Dermis microvascular lymphatic vessel endothelial cell (primary cell): ENCODE data around the gene MUSK. TPM values are rescaled to one million over a fixed set of nuclear protein-coding genes. Genes with fewer than 3 reads are reported as not detected.

ENCODE experiments used
- total RNA-seq: library from RNA; depleted of rRNA; stranded (reverse); fragments of >200 nt; gene quantifications from 2 replicates; pipeline ENCODE4 v1.2.1, GENCODE V29; 2014

The MUSK gene
- total RNA-seq, 1 donor from 2014 or later: not detected

Other genes starting within 250 kb of the MUSK start
- gene SVEP1, start 89.0 kb upstream of the MUSK start, total RNA-seq: under 0.01 and 0.13 TPM in 2 replicates